ENCODE data around the gene ADAMTS12.
"Not testable (repeated sequence)": the region's sequence is repeated elsewhere in the genome, so short reads cannot be mapped to it uniquely, and the experiment has no call there.

The ADAMTS12 gene

DNA sequence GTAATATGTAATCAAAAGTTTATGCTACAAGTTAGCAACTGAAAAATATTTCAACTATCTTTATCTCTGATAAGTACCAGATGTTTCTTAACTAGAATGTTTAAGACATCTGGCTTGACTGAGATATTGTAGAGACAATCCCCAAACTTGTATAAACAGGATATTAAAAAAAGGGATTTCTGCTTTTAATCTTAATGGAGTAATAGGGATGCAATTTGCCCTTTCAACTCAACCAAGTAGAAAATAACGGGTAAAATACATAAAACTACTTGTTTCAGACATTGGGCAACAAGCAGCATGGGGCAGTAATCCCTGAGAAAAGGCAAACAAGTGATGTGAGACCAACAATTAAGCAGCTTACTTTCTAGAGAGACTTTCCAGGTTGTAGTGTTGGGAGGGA is 9.4 kb upstream of the ADAMTS12 start:
- no peak for DNase-seq

- no peak for DNase-seq
Observed at GRCh38 chr5:33894566-33894965, 2.8 kb upstream of the ADAMTS12 start.

- no peak for DNase-seq
Observed at GRCh38 chr5:33892620-33893137, 889 bp upstream of the ADAMTS12 start.

DNA sequence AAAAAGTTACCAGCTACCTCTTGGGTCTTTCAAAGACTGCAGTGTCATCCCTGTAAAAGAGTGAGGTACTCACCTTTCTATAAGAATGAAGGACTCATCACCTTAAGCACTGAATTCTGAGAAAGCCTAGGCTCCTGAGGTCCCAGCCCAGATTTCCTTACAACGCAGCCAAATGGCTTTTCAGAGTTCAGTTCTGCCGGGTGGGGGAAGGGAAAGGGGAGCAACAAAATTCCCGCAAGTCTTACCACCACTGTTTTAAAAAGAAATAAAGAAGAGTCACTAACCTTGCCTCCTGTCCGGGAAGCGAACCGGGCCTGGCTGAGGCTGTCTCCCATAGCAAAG is 373 bp downstream of the ADAMTS12 start:
- DNase-seq = no peak

DNA sequence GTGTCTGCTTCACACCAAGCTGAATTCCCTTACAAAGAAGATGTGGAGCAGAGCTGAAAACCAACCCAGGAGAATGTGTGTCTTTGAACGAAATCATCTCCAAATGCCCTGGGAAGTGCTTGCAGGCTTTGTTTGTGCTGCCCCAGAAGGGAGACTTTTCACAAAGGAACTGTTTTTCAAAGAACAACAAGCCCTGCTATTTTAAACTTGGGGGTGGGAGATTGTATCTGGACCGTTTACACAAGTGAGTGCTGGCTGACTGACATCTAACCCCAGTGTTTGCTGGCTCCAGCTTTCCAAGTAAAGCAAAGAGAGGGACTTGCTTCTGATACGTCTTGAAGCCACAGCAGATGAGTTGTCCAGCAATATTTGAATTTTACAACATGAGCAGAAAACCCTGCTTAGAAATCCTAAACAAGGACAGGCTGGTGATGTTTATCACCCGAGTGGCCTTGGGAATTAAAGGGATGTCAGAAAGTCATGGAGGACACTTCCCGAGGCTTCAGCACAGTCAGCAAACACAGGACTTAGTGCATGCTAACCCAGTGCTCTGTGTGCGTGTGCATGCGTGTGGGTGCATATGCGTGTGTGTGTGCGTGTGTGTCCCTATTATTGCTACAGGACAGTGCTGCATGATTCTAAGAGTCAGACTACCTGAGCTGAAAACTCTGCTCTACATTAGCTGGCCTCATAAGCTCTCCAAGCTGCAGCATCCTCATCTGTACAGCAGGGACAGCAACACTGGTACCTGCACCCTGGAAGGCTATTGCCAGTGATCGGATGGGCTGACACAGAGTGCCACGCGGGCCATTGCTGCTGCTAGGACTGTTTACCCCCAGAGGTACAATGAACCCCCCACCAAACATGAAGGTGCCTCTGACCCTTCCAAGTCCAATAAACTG is 1.4 kb downstream of the ADAMTS12 start:
- DNase-seq = no peak

GRCh38 chr5:33888587-33888986 is 3.2 kb downstream of the ADAMTS12 start:
- no peak for DNase-seq

DNA sequence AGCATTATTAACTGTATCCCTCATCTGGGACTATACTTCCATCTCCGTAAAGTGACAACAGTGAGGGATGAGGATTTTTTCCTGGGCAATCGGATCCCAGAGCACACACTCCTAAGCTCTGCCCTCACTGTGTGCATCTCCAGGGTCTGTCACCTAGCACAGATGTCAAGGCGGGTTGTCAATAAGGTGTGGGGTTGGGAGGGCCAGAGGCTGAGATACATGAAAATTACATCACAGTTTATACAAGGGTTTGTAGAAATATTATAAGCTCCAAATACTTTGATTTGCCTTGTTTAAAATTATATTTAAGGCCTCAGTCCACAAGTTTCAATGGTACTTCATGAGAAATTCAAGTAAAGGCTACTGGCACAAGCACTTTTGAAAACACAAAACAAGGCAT is 4.5 kb downstream of the ADAMTS12 start:
- DNase-seq = no peak

DNA sequence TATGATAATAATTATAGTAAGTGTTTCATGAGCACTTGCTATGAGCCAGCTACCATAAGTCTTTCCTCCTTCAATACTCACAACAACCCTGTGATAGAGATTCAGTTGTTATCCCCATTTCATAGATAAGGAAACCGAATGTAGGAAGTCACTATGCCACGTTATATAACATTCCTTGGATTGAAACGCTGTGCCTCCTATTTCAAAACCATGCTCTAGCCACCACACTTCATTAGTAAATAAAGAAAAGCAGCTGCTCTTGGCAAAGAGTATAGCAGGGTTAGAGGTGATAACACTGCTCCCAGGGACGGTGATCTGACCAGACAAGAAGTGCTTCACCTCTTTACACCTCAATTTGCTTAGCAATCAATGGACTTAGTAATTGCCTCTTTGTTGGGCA is 5.5 kb downstream of the ADAMTS12 start:
- DNase-seq = no peak

DNA sequence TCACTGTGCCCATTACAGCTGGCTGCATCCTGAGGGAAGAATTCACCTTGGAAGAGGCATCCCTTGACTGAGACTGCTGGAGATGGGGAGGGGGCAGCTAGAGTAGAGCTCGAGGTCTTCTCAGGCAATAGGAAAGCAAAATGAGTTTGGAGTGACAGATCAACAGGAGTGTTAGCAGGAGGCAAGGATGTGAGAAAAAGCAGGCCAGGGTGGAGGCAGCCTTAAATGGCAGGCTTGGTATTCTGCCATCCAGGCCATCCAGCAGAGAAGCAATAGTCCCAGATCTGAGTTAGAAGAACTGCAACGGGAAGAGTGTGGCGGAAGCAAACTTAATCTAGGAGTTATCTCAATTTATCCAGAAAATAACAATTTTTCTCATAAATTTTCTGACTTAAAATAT is 6.1 kb downstream of the ADAMTS12 start:
- no peak for DNase-seq

- no peak for DNase-seq
Observed at GRCh38 chr5:33883482-33883881, 8.3 kb downstream of the ADAMTS12 start.

DNA sequence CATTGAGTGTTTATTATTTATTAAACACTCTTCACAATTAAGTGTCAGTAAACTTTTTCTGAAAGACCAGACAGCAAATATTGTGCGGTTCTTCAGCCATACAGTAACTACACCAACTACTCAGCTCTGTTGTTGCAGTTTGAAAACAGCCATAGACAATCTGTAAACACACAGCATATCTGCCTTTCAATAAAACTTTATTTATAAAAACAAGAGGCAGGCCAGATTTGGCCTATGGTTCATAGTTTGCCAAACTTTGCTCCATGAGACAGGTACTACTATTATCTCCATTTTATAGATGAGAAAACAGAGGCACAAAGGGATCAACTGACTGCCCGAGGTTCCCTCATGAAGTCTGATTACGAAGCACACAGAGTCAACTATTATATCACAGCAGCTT is 11.5 kb downstream of the ADAMTS12 start:
- no peak for DNase-seq

GRCh38 chr5:33877449-33877848 is 14.3 kb downstream of the ADAMTS12 start:
- no peak for DNase-seq

- no peak for DNase-seq
Observed at GRCh38 chr5:33867241-33867640, 24.5 kb downstream of the ADAMTS12 start.

DNA sequence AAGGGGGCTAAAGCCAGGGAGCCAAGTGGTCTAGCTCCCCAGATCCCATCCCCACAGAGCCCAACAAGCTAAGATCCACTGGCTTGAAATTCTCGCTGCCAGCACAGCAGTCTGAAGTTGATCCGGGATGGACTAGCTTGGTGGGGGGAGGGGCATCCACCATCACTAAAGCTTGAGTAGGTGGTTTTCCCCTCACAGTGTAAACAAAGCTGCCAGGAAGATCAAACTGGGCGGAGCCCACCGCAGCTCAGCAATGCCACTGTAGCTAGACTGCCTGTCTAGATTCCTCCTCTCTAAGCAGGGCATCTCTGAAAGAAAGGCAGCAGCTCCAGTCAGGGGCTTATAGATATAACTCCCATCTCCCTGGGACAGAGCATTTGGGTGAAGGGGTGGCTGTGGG is 32.6 kb downstream of the ADAMTS12 start:
- DNase-seq = not testable (repeated sequence)

GRCh38 chr5:33857037-33857436 is 34.8 kb downstream of the ADAMTS12 start:
- no peak for DNase-seq

DNA sequence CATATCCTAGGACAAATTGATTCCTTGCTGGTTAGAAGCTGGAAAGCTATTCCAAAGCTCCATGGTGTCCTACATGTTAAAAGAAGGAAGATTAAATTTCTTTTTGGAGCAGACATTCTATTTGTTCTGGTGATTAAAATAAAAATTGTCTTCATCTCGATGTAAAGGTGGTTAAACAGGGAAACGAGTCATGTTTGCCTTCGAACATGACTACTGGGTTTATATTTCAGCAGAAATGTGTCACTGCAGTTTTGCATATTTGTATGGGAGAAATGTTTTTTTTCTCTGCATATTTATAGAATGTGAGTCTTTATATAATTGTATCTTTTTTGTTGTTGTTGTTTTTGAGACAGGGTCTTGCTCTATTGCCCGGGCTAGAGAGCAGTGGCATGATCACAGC is 36.4 kb downstream of the ADAMTS12 start:
- DNase-seq = no peak

DNA sequence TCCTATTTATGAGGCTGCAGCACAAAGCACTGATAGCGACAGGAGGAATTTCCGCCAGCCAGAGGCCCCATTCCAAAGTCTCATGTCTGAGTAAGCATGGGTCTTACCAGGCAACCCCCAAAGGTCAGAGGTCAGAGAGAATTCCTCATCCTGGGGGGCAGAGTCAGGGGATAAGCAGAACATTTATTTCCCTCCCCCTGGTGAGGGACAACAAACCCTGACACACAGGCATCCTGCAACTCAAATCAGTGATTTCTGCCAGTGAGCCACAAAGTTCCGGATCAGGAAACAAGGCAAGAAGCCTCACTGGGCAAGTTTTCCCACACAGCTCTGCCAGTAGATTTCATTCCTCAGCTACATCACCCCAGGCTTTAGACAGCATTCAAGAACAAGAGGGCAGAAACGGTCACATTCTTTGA is 37.0 kb downstream of the ADAMTS12 start:
- DNase-seq = no peak

DNA sequence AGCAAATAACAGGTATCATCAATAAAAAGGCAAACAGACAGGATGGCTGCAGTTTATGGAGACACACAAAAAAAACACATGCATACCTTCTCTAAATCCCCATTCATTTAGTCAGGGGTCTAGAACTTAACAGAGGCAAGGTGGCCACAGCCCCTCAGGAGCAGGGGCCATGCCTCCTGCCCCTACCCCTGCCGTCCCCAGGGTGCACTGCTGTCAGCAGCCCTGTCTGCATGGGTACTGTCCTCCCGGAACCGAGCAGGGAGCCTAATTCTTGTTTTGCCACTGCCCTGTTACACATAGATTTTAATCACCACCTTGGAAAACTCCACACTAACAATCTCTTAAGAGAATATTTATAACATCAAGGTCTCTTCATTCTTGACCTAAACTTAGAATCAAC is 39.0 kb downstream of the ADAMTS12 start:
- no peak for DNase-seq

- no peak for DNase-seq
Observed at GRCh38 chr5:33852319-33852718, 39.5 kb downstream of the ADAMTS12 start.

GRCh38 chr5:33850100-33850594 is 41.6 kb downstream of the ADAMTS12 start:
- DNase-seq = no peak

GRCh38 chr5:33848554-33848953 is 43.2 kb downstream of the ADAMTS12 start:
- no peak for DNase-seq

DNA sequence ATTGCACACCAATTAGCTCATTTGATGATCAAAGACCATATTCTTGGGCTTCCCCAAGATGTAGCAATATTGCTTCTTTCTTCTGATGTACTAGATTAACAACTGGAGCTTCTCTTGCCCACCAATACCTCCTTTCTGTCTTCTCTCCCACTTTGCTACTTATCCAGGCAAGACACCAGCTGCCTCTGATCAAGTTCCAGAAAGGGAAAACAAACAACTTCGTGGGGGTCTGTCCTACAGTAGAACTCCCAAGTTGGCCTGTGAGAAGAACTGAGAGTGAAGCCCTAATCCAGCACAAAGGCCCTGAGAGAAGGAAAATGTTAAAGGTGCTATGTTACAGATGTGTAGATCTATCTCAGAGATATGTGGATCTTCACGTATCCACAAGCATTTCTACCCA is 44.9 kb downstream of the ADAMTS12 start:
- no peak for DNase-seq

DNA sequence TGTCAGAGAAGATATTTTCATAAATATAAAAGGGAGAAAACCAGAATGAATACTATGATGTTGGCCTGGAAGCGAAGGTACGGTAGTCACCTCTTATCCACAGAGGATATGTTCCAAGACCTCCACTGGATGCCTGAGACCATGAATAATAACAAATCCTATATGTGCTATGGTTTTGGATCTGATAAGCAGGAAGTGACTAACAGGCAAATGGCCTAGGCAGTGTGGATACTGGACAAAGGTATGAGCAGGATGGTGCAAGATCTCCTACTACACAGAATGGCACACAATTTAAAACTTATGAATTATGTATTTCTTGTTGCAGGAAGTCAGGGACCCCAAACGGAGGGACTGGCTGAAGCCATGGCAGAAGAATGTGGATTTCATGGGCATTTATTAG is 48.2 kb downstream of the ADAMTS12 start:
- no peak for DNase-seq

DNA sequence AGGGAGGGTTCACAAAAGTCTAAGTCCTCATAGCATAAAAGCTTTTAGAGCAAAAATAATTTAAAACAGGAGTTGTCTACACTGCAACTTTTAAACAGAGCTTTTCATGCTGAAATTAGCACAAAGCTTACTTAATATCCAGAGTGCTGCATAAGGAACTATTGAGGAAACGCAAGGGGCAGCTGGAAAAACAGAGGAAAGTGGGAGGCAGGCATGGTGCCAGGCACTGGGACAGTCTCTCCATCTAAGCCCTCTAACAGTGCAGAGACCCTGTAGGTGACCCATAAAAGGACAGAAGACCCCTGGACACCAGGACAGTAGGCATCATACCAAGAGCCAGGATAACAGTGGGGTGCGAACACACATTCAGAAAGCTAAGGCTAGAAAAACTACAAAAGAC is 49.3 kb downstream of the ADAMTS12 start:
- DNase-seq = no peak

DNA sequence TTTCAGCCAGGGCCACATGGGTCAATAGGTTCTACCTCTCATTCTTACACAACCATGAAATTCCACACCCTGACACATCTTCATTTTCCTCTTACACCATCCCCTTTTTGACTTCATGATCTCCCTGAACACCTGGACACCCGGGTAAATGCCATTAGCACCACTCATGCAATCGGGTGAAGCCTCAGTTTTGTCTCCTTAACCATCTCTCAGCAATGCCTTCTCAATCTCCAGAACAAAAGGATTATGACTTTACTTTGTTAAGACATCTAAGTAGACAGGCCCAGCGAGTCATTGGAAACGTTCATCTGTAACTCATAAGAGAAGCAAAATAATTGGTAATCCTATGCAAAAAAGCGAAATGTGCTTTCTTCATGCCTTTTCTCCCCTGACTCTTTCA is 49.9 kb downstream of the ADAMTS12 start:
- no peak for DNase-seq
